Left lobe of liver (tissue), 2 donors: ENCODE measurements around the gene SLC4A8. TPM values are rescaled to one million over a fixed set of nuclear protein-coding genes. Genes with fewer than 3 reads are reported as not detected.

ENCODE experiments used
- ATAC-seq: fragments of 200-7000 bp; cut with Tn5 transposase; one replicate; pipeline ENCODE4 v1.9.1; 2020; ENCODE audit warnings: mild to moderate bottlenecking, moderate library complexity
- DNase-seq: peaks from one replicate; pipeline ENCODE4 v3.0.0-alpha.2; 2020; ENCODE audit warnings: low spot score
- total RNA-seq: library from RNA; stranded (reverse); gene quantifications from one replicate; pipeline ENCODE4 v1.2.1, GENCODE V29; 2021
- donor health status: DM: no; HTN: no; CAD: no; lungs with moderate emphysema.
- donor health status: DM: no; HTN: yes; CAD: no.

The SLC4A8 gene
- total RNA-seq: 0.35 TPM

DNA sequence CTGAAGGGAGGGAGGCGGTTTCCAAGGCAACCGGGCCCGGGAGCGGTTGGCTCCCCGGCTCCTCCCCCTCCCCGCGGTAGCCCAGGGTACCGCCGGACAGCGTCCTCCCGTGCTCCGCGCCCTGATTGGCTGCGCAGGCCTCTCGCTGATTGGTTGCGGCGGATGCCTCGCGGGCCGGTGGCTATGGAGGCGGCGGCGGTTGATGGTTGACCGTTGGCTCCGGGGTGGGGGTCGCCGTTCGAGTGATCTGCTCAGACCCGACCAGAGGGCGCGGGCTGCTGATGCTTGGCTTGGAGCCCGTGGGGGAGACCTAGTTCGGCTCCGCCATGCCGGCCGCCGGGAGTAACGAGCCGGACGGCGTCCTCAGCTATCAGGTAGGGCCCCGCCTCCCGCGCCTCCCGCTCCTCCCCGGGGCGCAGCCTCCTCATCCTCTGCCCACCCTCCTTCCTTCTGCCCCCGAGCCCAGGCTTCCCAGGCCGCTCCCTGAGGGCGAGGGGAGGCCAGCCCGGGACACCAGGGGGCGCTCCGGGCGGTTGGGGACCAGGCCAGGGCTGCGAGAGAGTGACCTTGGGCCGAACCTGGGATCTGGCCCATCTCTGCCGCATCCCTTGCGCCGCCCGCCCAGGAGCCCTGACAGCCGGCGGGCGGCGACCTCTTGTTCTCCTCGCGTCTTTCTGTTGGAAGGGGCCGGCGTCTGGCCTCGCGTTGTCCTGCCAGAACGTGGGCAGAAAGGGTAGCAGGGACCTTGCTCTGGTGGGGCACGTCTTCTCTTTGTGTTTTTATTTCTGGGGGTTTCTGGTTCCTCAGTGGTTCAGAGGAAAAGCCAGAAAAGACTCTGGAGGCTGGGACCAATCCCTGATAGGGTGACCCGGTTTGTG, at the start of gene SLC4A8:
Gene SLC4A8, plus strand, starts transcription at position 170 of the 878 bp plus-strand sequence. Its CDS starts 157 bp downstream, at position 327.
- ATAC-seq (peak; percentile 91), DNase-seq (peak; percentile 60)

DNA sequence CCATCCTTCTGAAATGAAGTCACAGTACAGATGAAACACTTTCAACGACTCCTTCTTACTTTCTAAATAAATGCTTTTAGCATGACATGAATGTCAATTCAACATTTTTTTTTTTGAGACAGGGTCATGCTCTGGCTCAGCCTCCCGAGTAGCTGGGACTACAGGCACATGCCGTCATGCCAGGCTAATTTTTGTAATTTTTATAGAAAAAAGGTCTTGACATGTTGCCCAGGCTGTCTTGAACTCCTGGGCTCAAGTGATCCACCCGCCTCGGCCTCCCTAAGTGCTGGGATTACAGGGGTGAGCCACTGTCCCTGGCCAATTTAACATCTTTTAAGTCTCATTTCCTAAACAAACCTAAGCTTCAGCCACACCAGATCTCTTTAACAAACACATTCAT, 49.8 kb upstream of the SLC4A8 start:
- ATAC-seq (no peak), DNase-seq (no peak)

- no peak for DNase-seq
- ATAC-seq: no peak
Observed at GRCh38 chr12:51377099-51377984, 47.3 kb upstream of the SLC4A8 start.

DNA sequence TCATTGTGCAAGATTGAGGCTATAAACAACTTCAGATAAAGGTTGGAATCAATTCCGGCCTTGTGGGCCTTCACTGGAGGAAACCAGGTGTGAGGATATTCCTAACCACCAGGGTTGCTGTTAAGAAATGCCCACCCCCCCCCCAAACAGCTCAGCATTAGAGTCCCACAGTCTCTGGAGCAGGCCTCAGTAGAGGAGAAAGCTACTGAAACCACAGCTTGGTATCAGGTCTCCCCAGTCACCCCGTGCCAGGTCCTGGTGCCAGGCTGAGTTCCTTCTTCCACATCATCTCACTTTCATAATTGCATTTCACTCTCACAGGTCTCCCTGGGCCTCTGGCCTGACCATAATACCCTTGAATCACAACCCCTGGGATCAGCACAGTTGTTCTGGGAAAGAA, 45.9 kb upstream of the SLC4A8 start:
- no peak for DNase-seq
- ATAC-seq: no peak

GRCh38 chr12:51379571-51379970, 45.1 kb upstream of the SLC4A8 start:
- DNase-seq (no peak), ATAC-seq (no peak)

- DNase-seq: no peak
- ATAC-seq: no peak
Observed at GRCh38 chr12:51381226-51382079, 43.2 kb upstream of the SLC4A8 start.

DNA sequence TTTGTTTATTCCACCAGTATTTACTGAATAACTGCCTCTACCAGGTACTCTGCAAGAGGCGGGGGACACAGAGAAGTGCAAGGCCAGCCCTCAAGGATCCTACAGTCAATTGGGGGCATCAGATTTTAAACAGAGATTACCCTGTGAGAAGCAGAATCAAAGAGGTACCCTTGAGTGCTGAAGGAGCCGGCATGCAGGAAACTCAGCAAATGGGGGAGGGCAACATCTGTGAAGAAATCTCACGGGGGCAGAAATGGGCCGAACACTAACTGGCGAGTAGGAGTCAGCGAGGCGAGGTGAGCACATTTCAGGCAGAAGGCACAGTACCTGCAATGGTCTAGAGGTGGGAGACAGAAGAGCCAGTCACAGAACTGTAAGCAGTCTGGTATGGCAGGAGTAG, 42.5 kb upstream of the SLC4A8 start:
- DNase-seq (no peak), ATAC-seq (no peak)

DNA sequence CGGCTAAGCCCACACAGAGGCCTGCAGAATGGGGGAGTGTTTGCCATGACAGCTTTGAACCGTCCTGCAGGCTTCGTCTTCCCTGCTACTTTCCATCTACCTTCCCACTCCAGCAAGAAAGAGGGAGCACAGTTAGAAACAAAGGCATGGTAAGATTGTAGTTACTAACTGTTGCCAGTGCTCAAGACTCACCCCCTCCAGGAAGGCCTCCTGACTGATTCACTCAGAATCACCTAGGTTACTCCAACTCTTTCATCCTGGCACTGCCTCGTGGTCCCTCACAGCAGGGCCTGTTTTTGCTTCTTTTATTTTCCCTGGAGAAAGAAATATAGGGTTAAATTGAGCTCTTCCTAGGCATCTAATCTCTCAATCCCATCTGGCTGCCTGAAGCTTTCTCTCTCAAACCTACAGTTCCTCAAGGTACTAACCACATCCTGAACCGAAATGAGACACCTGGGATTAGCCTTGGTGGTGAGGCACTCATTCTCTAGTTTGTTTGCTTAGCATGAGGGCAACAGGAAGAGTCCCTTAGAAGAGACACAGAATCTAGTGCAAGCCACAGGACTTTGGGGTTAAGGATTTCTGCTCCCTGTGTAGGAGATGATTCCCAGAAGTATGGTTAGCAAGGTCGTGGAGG, 41.2 kb upstream of the SLC4A8 start:
- DNase-seq (no peak), ATAC-seq (no peak)

- no peak for DNase-seq
Observed at GRCh38 chr12:51386351-51386750, 38.3 kb upstream of the SLC4A8 start.

GRCh38 chr12:51388069-51388799, 36.4 kb upstream of the SLC4A8 start:
- no peak for DNase-seq

More at GRCh38 chr12:51386351-51386750, 38.3 kb upstream of the SLC4A8 start:
- ATAC-seq: no peak

DNA sequence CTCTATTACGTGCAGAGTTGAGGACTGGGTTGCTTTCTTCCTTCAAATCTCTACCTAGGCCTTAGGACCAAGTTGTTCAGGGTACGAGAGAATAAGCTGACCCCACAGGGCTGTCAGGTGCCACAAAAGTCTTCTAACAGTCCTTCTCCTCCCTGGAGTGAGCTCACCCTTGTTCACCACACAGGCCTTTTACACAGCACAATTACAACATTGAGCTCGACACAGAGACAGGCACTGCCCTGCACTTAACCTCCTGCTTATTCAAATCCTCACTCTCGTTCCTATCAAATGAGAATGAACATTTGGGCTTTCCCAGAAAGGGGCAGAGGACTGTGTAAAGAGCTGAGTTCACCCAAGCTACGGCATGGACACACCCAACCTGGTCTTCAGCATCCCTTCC, 35.8 kb upstream of the SLC4A8 start:
- no peak for ATAC-seq
- no peak for DNase-seq

More at GRCh38 chr12:51388069-51388799, 36.4 kb upstream of the SLC4A8 start:
- no peak for ATAC-seq

GRCh38 chr12:51389302-51389999, 35.2 kb upstream of the SLC4A8 start:
- DNase-seq: no peak
- no peak for ATAC-seq

DNA sequence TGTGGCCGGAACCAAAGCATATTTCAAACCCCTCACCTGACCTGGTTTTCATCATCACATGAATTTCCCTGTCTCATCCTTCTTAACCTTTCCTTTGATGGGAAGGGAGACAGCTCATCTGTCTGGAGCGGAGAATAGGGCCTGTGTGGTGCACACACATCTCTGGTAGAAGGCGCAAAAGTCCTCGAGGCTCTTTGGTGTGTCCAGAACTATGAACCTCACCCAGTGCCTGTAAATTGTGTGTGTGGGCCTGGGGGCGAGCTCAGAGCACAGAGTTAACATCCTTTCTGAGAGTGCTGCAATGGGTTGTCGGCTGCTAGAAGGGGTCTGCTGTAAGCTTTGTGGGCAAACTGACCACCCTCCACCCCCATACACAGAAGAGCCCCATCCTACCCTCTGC, 34.2 kb upstream of the SLC4A8 start:
- ATAC-seq: no peak
- DNase-seq: no peak

- DNase-seq (no peak), ATAC-seq (peak; percentile 16)
Observed at GRCh38 chr12:51390891-51391282, 33.7 kb upstream of the SLC4A8 start.

- ATAC-seq (peak; percentile 82), DNase-seq (no peak)
Observed at GRCh38 chr12:51391283-51392123, 33.1 kb upstream of the SLC4A8 start, which contains the start of gene GALNT6. Gene GALNT6, minus strand, starts transcription at chr12:51391406. Its CDS starts 11,625 bp downstream, at chr12:51379781.

DNA sequence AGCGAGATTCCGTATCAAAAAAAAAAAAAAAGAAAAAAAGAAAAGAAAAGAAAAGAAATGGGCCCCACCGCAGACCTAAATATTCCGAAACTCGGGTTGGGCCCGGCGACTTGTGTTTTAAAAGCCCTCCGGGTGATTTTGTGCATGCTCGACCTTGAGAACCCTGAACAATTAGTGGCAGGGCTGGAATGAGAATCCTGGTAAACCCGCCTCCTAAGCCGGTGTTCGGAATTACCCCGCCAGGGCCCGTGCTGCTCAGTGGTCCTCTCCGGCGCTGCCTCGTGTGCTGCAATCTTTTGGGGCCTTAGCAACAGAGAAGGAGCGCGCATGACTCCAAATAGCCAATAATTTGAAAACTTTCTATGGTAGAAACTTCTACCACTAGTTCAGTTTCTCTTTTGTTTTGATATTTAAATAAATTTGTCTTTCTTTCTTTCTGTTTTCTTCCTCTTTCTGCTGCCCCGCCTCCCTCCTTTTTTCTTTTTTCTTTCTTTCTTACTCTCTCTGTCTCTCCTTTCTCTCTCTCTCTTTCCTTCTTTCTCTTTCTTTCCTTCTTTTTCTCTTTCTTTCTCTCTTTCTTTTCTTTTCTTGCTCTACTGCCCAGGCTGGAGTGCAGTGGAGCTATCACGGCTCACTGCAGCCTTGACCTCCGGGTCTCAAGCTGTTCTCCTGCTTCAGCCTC, 31.9 kb upstream of the SLC4A8 start:
- DNase-seq: no peak
- no peak for ATAC-seq
